ENCODE data around the gene ARHGAP26.

GRCh38 chr5:143225511-143225910, 455.3 kb downstream of the ARHGAP26 start:
- no peak for TF ChIP-seq CTCF (IDR thresholded peaks at IDR 0.05; ENCODE audit: low read depth, low read length, poor library complexity, severe bottlenecking)
- no peak for TF ChIP-seq EZH2phosphoT487 (IDR thresholded peaks at IDR 0.05; ENCODE audit: borderline replicate concordance, low read length)

All from DOHH2 (cell line).